ENCODE data around the gene GBP7. TPM values are rescaled to one million over a fixed set of nuclear protein-coding genes. Genes with fewer than 3 reads are reported as not detected.

The GBP7 gene
- total RNA-seq, 4 donors from 2014 or later: not detected

- DNase-seq (ENCODE audit: low spot score in 2 of 2): no peak
- 70 to 73% methylated on average over 2 of the region's 2 CpGs for WGBS, 2 donors
- no peak overlapping the region for H3K4me3 ChIP-seq (ENCODE audit: low read depth, poor library complexity, severe bottlenecking)
- intact Hi-C loops (cut with DNase I; ENCODE audit: low total_unique reads): no loop called here
- no peak for TF ChIP-seq POLR2A (IDR thresholded peaks at IDR 0.05)
- no peak for TF ChIP-seq CTCF (IDR thresholded peaks at IDR 0.05)
Measured at GRCh38 chr1:89104147-89104546, 71.7 kb downstream of the GBP7 start.

- DNase-seq (ENCODE audit: low spot score in 2 of 2): no peak
- intact Hi-C loops (cut with DNase I; ENCODE audit: low total_unique reads): no loop called here
- no peak overlapping the region for H3K4me3 ChIP-seq (ENCODE audit: low read depth, poor library complexity, severe bottlenecking)
- TF ChIP-seq CTCF (IDR thresholded peaks at IDR 0.05) (no peak), POLR2A (IDR thresholded peaks at IDR 0.05) (no peak)
Measured at GRCh38 chr1:89102021-89102420, 73.8 kb downstream of the GBP7 start.

GRCh38 chr1:89100412-89100811, 75.4 kb downstream of the GBP7 start:
- no peak for TF ChIP-seq CTCF (IDR thresholded peaks at IDR 0.05)
- no peak for TF ChIP-seq POLR2A (IDR thresholded peaks at IDR 0.05)
- H3K4me3 ChIP-seq (ENCODE audit: low read depth, poor library complexity, severe bottlenecking): no peak overlapping the region
- 87 to 97% methylated on average over 3 of the region's 3 CpGs for WGBS, 2 donors
- intact Hi-C loops (cut with DNase I; ENCODE audit: low total_unique reads): no loop called here
- DNase-seq (ENCODE audit: low spot score in 2 of 2): no peak

GRCh38 chr1:89098857-89099256, 76.9 kb downstream of the GBP7 start:
- H3K4me3 ChIP-seq (ENCODE audit: low read depth, poor library complexity, severe bottlenecking): no peak overlapping the region
- intact Hi-C loops (cut with DNase I; ENCODE audit: low total_unique reads): no loop called here
- TF ChIP-seq CTCF (IDR thresholded peaks at IDR 0.05) (no peak), POLR2A (IDR thresholded peaks at IDR 0.05) (no peak)
- no peak for DNase-seq (ENCODE audit: low spot score in 2 of 2)
- WGBS, 2 donors: 84% methylated on average over 3 of the region's 3 CpGs

- DNase-seq (ENCODE audit: low spot score in 2 of 2): no peak
- intact Hi-C loops (cut with DNase I; ENCODE audit: low total_unique reads): no loop called here
- H3K4me3 ChIP-seq (ENCODE audit: low read depth, poor library complexity, severe bottlenecking): no peak overlapping the region
- TF ChIP-seq CTCF (IDR thresholded peaks at IDR 0.05) (no peak), POLR2A (IDR thresholded peaks at IDR 0.05) (no peak)
- 89 to 91% methylated on average over 2 of the region's 2 CpGs for WGBS, 2 donors
Measured at GRCh38 chr1:89095737-89096136, 80.1 kb downstream of the GBP7 start.

GRCh38 chr1:89089962-89090361, 85.8 kb downstream of the GBP7 start:
- intact Hi-C loops (cut with DNase I; ENCODE audit: low total_unique reads): loop anchor here (5.0 kb wide), 1 partner anchor 1033 kb away; no protein-coding TSS in a partner anchor
- no peak for DNase-seq (ENCODE audit: low spot score in 2 of 2)
- no peak overlapping the region for H3K4me3 ChIP-seq (ENCODE audit: low read depth, poor library complexity, severe bottlenecking)
- TF ChIP-seq POLR2A (IDR thresholded peaks at IDR 0.05): no peak
- no peak for TF ChIP-seq CTCF (IDR thresholded peaks at IDR 0.05)
- 27 to 48% methylated on average over 1 of the region's 1 CpG for WGBS, 2 donors

Data from lower leg skin (tissue), 4 donors.